ENCODE data around the gene CHAF1A.
A peak's percentile ranks its signal among the peaks of the same experiment; 100 is the strongest.

CHAF1A gene

DNA sequence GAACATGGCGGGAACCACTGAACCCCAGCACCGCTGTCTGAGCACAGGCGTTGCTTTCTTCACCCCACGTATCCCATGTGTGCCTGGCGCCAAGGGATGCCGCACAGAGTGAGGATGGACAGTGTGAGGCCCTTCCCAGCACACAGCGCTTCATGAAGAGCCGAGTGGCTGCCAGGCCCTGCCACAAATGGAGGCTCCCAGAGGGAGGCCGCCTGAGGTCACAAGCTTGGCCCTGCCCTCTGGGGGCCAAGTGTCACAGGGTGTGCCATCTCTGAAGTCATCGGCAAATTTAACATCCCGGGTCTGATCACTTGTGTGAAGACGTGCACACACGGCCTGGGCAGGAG lies 34.7 kb upstream of the CHAF1A start:
- no peak for DNase-seq

DNA sequence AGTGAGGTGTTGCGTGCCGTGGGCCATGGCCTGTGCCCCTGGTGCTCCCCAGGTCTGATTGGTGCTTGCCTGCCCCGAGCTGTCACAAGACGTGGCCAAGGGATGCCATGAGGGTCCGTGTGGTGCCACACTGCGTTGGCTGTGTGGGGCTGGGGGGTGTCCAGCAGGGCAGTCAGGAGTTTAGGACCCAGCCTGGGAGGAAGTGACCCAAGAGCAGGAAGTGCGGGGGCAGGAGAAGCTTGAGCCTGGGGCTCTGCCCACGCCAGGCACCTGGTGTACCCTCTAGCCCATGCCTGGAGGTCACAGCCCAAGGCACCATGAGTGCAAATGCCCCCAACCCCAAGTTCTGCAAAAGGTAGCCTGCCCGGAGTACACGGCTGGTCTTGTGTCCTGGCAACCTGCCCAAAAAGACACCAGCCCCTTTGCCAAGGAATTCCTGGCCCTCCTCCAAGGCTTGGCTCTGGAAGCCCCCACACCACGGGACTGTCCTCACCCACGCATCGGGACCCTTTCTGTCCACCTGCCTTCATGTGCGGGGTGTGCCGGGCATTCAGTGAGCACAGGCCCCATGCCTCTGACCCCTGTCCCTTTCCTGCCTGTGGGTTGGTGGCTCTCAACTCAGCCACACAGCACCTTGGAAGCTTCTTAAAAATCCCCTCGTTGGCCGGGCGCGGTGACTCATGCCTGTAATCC lies 34.2 kb upstream of the CHAF1A start:
- no peak for DNase-seq

DNA sequence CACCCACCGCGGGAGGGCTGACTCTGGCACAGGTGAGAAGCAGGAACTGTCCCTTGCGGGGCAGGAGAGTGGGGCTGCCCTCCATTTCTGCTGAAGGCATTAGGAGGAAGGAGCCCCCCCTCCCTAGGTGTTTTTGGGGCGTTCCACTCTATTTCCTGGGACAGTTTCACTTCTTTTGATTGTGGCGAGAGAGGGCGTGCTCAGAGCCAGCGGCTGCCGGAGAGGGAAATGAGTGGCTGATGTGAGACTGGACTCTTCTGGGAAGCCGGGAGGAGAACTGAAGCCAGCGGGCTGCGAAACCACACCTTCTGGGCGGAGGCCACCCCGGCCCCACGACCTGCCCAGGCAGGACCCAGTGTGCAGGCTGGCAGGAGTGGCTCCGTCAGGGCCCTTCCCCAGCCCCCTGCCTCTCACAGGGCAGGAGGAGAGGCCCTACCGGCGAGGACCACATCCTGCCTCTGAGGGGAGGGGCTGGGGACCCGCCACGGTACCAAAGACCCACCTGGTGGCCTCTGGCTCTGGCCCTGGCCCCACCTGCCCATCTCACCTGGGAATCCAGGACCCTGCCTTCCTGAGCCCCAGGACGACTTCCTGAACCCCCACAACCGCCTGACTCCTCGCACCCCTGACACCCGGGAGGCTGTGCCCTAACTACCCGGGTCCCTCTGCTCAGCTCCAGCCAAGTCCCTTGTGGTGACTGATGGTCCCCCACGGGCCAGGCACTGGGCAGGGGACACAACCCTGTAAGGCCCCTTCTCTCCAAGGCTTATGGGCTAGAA lies 33.1 kb upstream of the CHAF1A start:
- DNase-seq, result peak; percentile 53

DNA sequence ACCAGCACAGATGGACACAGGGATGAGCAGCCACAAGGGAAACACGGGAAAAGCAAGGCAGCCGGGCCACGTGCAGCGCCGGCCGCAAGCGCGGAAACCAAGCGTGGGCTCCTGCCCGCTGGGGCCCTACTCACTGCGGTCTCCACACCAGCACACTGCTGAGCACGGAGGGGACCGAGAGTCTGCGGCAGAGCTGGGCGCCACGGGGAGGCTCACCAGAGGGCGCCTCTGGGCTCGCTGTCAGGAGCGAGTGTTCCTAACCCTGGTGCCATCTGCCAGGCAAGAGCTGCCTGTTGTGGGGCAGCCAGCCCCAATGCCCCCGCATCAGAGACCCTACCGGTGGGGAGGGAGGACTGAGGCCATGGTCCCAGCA lies 32.6 kb upstream of the CHAF1A start:
- DNase-seq, result peak; percentile 59

DNA sequence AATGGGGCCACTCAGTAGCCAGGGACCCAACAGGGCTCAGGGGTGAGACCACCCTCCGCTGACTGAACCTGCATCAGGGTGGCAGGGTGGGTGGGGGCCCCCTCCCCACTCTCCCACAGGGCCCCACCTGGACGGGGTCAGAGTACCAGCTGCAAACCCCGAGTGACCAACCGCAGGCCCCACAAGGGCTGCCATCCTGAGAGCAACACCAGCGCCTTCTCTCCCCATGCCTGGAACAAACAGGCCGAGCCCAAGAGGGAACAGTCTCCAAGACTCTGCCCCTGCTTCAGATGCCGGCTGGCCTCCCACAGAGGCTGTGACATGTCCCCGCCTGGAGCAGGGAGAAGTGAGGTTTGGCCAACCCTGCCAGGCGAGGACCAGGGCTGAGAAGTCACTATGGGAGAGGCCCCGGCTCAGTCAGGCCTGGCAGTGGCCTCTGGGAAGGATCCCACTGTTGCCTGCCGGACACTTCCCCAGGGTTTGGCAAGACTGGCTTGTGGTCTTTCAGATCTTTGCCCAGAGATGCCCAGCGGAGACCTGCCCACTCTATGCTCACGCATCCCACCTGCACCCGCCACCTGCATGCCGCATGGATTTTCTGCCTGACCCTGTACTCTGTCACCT lies 31.9 kb upstream of the CHAF1A start:
- no peak for DNase-seq

DNA sequence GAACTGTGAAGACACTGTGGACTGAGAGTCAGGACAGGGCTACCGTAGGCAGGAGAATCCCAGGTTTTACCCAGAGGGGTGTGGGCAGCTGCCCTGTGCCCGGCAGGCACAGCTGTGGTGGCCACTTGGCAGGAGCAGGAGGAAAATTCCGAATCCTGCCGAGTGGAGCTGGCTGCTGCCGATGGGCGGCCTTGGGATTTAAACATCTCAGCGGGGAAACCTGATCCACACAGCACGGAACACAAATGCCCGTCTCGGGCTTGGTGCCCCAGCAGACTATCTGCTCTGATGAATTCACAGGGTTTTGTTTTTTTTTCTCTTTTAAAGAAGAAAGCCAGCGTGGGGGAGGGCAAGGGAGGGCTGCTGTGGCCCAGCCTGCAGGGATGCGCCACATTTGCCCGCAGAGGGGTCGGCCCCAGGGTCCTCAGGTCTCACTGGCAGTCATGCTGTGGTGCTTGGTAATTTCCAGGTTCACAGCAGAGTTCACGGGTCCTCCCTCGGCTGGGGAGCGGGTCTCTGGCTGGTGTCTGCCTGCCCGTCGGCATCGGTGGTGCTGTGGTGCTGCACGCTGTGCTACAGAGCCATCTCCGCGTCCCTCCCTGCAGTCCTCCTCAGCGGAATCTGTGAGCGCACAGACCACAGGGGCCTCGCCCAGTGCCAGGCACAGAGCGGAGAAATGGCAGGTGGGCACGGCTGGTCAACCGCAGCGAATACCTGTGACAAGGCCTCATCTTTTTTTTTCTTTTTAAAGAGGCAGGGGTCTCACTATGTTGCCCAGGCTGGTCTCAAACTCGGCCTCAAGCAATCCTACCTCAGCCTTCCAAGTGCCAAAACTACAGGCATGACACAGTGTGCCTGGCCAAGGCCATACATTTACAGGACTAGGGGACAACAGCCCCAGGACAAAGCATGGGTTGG lies 30.9 kb upstream of the CHAF1A start:
- DNase-seq, result no peak

DNA sequence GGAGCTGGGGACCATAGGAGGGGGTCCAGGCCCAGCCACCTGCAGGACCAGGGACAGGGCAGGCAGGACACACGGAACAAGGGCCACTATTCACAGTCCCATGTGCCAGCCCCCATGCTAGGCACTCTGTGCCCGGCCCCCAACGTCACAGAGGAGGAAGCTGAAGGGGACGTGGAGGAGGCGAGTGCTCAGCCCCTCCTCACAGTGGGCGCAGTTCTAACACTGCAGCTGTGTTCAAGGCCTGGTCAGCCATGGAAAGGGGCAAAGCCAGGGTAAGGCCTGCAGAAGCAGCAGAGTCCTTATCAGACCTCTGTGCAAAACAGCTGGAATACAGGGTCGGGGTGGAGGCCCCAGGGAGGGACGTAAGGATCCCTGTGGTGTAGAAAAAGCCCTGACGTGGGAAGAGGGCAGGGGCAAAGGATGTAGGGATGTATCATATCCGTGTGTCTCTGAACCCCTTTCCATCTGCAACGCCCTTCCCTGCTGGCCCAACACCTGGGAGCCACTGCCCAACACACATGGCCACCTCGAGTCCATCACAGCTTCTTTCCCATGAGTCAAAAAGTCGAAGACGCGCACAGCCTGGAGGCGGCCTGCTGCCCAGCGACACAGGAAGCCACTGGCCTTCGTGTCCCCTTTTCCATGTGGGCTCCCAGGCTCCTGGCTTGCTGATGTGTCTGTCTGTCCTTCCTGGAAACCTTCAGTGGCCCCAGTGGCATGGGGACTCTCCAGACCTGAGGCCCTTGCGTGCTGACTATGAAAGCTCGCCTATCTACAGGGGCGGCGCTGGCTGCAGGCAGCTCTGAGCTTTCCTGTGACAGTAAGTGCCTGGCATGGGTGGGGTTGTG lies 30.1 kb upstream of the CHAF1A start:
- no peak for DNase-seq

DNA sequence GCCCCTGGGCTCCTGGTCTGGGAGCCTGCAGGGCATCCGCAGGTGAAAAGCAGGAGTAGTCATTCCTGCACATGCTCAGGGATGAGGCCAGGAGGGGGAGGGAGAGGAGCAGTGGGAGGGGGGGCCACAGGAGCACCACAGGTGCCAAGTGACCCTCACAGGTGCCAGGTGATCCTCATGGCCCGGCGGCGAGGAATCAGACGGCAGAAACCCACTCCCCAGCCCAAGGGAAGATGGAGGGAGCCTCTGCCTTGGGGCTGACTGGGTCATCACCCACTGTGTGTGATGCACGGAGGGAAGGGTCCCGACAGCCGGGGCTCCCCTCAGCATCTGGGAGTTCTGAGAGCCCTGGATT lies 29.4 kb upstream of the CHAF1A start:
- DNase-seq, result no peak

DNA sequence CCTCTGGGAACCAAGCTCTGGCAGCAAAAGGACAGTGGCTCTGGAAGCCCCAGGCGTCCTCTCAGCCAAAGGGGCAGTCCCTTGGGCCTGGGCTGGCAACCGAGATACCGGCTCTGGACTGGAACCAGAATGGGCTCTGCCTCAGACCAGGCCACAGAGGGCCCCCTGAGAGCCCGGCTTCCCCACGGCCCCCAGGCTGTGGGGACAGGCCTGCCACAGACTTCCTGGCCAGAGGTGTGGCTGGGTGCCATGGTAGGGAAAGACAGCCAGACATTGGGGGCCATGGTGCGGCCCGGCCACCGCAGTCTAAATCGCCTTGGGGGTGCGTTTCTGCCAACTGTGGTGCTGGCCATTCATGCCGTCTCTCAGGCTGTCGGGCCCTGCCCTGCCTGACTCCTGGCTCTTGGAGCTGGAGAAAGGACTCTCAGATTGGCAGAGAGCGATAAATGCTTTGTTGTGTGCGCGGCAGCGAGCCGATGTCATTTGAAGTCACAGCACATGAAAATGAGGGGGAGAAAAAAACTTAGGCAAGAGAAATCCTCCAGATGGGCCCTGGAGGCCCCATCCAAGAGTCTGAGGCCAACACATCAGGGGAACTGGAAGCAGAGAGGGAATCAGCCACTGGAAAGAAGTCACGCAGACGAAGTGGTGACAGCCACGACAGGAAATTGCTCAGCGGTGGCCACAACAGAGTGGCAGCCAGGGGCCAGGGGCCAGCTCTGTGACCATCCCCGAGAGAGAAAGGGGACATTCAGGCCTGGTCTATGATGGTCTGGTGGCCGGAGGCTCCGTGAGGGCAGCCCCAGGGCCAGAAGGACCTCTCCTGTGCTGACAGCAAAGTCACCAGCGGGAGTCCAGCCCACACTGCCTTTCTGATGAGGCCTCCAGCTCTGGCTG lies 28.6 kb upstream of the CHAF1A start:
- no peak for DNase-seq

DNA sequence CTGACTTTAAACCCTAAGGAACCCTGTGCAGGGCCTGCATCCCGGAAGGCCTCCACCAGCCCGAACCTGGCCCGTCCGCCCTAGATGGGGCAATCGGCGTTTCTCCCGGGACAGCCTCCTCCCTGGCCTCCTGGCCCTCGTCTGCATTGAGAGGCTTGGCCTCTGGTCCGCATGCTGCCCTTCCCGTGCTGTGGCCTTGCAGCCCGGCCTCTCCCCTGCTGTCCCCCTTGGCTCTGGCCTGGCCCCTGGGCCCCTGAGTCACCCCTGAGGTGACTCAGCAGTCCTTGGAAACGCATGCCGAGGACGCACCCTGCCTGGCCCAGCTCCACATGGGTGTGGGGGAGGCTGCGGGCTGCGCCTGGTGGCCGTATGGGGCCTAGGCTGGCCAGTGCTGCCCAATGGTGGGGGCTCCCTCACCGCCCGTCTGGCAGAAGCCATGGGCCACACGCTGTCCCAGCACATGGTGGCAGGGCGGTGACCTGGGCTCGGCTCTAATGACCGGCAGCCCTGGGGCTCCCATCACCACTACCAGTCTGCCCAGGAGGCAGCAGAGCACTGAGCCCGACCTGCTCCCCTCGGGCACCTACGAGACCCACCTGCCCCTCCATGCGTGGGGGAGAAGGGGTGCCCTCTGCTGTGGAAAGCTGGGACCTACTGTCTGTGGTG lies 27.8 kb upstream of the CHAF1A start:
- no peak for DNase-seq

DNA sequence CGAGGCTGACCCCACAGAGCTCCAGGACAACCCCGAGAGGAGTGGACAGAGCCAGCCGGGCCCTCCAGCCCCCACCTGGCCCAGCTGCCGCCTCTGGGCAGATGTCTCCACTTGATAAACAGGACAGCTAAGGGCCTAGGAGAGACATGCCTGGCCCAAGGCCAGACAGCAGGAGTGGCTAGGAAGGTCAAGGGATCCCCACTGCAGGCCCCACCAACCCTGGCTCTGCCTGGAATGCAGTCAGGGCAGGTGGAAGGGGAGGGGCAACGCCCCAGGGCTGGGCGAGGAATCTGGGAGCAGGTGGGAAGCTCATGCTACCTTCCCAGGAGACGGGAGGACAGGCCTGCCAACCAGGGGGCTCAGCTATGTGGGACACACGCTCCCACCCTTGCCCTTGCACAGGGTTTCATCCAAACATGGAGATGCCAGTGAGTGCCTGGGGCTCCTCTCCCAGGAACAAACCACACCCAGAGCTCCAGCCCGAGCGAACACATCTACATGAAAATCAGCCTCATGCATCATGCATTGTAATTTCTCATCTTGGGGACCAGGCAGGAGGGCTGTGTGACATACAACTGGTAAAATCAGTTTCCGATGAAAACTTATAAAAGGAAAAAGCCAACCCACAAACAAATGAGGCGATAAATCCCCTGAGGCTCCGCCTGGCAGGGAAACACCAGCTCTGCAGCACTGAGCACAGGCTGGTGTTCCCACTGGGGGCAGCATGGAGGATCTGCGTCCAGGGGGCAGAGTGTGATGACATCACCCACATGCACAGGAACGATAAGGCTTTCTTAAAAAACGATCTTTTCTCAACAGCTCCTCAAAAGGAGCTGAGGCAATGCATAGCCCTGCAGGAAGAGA lies 27.0 kb upstream of the CHAF1A start:
- no peak for DNase-seq

DNA sequence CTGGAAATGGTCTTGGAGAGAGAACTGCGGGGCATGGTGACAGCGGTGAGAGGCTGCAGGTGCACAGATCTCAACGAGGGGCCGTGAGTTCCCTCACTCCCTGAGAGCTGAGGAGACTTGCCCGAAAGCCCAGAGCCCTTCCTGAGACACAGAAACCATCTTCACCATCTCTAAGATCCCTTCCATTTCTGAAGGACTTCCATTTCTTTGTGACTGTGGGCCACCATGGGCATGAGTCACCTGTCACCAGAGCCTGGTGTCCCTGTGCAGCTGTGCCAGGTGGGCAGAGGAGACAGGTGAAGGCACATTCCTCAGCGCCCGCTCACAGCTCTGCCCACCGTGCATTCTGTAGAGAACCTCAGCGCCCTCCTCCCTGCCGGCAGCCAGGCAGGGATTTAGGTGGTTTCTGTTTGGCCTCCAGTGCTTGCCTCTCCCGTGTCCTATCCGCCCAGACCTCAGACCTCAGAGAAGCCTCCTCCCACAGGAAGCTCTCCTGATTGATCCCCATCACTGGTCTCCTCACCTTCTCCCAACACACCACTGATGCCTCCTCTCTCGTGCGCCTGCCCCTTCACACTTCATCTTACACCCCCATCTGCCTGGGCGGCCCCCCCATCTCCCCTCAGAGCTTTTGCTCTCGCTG lies 26.3 kb upstream of the CHAF1A start:
- no peak for DNase-seq

DNA sequence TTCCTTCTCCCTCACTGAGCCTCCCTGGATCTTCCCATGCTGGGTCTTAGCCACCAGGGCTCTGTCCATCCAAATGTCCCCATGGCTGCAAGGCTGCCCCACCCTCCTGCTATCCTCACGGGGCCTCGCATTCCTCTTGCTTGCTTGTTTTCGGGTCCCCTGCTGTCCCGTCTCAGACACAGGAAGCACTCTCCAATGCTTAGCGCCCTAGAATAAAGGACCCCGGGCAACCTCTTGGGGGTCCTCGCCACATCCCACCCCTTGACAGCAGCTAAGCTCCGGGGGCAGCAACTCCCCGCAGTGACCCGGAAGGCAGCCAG lies 25.8 kb upstream of the CHAF1A start:
- DNase-seq, result no peak

DNA sequence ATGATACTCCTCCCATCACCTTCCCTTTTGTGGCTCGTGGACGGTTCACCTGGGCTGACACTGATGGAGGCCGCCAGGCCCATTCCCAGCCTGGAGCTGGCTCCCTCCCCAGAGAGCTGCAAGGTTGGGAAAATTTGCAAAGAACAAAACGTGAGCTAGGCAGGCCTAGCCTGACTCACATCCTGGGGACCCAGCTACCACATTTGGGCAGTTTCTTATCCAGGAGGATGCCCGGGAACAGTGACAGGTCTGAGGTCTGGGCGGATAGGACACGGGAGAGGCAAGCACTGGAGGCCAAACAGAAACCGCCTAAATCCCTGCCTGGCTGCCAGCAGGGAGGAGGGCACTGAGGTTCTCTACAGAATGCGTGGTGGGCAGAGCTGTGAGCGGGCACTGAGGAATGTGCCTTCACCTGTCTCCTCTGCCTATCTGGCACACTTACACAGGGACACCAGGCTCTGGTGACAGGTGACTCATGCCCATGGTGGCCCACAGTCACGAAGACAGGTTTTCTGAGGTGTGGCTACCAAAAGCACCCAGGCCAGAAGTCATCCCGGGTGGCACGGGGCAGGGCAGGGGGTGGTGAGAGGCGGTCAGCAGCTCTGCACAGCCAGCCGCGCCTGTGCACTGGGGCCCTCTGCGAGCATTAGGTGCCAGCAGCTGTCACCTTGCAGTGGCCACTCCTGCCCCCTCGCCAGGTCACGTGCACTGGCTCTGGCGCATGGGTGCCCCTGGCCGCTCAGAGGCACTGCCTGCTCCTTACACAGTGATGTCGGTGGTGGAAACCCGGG lies 25.3 kb upstream of the CHAF1A start:
- DNase-seq, result no peak

DNA sequence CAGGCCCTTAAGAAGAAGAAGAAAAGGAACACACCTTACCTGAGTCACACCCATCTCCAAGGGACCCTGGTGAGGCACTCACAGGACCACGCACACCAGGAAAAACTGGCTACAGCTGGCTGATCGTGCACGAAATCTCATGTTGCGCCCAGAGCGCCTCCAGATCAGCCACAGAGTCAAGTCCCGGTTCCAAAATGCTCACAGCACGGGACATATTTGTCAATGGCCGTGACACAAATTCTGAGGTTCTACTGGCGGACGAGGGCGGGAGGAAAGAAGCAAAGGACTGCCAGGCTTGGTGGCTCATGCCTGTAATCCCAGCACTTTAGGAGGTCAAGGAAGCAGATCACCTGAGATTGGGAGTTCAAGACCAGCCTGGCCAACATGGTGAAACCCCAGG lies 23.6 kb upstream of the CHAF1A start:
- no peak for DNase-seq

DNA sequence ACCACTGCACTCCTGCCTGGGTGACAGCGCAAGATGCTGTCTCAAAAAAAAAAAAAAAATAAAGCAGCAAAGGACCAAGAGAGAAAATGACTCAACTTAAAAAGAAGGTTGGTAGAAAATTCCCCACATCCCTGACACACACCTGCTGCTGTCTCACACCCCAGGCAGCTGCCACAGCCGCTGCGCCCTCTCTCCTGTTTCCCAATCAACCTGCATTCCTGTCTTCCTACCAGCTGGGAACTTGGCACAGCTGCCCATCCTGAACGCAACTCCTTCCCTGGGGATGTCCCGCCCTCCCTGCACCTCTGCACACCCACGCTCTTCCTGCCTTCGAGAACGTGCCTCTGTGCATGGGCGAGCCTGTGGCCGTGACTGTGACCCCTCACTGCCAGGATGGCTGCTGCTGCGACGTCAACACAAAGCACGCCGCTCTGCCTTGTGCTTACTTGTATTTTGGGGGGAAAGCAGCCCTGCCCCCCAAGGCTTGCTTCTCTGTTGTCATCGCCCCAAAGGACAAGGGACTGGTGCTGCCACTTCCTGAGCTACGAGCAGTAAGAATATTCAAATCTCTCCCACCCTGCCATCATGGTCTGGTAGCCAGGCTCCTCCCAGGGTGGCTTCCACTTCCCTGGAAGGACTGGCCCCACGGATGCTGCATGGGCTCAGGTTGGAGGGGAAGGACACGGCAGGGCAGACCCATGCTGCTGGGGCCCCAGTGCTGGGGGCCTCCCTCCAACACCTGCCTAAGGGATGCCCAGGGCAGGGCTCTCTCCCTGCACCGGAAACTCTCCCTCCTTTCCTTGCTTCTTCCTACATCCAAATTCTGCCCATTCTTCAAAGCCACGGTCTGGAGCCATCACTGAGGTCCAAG lies 22.8 kb upstream of the CHAF1A start:
- DNase-seq, result no peak

DNA sequence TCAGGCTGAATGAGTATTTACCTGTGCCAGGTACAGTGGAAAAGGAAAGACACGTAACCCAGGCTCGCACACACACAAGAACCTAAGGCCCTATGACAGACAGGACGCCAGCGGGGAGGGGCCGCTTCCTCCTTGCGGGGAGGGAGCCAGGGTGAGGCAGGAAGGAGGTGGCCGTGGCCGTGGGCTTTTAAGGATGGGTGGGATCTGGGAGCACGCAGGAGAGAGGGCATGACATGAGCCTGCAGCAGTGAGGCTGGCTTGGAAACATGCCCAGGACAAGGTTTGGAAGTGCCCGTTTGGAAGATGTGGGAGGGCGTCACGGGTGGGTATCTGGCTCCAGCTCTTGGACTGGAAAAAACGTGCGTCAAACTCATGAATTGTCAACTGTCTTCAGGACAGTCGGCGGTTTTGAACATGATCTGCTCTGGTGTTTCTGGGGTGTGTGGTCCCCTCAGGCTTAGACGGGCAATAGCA lies 22.1 kb upstream of the CHAF1A start:
- DNase-seq, result peak; percentile 60
